ENCODE results near the gene JAK3.
A peak's percentile ranks its signal among the peaks of the same experiment; 100 is the strongest.

JAK3 gene

DNA sequence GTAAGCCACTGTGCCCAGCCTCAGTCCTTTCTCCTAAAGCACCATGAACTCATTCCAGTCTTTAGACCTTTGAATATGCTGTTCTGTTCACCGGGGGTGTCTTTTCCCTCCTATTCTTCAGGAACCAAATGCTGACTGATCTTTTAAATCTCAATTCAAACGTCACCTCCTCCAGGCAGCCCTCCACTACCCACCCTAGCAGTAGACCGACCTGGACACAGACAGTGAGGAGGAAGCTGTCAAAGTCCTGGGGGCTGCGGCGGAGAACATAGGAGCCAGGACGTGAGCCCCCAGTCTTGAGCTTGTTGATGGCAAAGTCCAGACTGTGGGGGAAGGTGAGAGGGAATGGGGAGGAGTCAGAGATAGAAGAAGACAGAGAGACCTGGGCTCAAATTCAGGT, 7.8 kb downstream of the JAK3 start:
- DNase-seq (ENCODE audit: low read depth in 2 of 2) = no peak

DNA sequence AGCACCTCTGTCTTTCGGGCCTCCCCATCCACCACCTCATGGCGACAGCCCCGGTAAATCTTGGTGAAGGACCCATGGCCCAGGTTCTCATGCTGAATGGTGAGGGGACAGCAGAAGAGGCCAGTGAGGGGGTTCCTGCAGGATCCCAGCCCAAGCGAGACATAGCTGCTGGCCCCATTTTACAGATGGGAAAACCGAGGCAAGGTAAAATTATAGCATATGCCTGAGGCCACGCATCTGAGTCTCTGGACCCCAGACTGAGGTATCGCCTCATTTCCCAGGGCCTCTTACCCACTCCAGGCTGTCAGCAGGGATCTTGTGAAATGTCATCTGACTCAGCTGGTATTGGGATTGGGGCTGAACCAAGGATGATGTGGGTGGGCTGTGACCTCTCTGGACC, 9.8 kb downstream of the JAK3 start:
- no peak for DNase-seq (ENCODE audit: low read depth in 2 of 2)

DNA sequence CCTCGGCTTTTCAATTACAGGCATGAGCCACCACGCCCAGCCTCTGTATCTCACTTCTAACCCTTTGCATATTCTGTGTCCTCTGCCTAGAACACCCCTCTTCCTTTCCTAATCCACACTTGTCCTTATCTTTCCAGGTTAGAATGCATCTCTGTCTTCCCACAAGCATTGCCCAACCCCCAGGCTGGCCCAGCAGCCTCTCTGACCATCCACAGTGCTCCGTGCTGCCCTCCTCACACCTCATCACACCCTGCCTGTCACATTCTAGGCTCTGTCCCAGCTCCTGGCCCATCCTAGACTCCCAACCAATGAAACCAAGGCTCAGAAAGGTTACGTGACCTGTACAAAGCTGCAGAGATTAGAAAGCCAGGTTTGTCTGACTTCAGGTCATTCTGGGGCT, 11.3 kb downstream of the JAK3 start:
- DNase-seq (ENCODE audit: low read depth in 2 of 2) = no peak

DNA sequence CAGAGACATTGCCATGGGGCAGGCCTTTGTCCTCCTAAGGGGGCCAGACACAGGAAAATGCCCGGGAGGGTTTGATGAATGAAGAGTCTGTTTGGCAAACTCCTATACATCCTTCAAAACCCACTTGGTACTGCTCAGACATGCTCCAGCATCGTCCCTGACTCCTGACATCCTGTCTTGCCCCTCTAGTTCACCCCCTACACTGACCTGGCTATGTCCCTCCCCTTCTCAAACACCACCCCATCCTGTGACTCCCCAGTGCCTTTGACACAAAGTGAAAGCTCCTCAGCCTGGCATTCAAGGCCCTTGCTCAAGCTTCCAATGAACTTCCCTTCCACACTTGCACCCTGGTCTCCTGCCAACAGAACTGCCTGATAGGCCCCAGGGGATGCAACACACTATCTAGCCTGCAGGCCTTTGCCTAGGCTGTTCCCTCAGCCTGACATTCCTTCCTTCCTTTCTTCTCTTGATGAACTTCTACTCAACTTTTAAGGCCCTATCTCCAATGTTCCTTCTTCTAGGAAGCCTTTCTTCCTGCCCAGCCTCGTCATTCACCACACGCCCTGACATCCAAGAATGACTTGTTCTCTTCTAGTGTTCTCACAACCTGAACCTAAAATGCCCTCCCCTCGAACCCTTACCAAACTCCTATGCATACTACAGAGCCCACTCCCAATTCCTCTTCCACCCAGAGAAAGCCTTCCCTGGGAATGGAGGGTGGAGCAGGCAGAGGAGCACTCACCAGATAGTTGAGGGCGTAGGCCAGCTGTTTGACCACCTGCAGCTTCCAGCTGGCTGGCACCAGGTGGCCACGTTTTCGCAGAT, 12.4 kb downstream of the JAK3 start:
- no peak for DNase-seq (ENCODE audit: low read depth in 2 of 2)

DNA sequence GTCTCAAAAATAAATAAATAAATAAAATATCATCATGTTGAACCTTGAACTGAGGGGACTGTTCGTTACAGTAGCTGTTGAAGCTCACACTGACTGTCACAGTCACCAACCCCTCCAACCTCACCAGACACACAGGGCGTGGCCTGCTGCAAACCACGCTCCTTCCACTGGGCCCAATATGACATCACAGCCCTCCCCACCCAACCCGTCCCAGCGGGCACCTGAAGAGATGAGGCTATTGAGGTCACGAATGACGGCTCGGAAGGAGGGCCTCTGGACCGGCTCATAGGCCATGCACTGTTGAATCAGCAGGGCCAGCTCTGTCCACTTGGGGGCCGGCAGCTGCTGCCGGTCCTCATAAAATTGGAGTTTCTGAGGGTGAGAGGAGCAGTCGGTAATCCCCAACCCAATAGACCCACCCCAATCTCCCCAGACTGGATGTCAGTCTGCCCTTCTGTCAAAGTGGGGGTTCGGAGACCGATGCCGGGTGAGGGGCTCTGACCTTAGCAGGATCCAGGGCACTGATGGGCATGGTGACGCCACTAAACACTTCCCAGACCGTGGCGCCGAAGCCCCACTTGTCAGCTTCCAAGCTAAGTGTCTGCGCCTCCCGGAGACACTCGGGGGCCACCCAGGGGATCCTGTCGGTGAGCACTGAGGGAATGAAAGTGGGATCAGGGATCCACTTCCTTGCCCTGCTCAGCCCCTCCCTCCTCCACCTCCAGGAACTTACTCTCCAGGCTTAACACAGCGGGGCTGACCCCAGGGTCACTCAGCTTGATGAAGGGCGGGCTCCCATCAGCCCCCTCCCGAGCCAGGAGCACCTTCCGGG, 13.2 kb downstream of the JAK3 start:
- no peak for DNase-seq (ENCODE audit: low read depth in 2 of 2)

DNA sequence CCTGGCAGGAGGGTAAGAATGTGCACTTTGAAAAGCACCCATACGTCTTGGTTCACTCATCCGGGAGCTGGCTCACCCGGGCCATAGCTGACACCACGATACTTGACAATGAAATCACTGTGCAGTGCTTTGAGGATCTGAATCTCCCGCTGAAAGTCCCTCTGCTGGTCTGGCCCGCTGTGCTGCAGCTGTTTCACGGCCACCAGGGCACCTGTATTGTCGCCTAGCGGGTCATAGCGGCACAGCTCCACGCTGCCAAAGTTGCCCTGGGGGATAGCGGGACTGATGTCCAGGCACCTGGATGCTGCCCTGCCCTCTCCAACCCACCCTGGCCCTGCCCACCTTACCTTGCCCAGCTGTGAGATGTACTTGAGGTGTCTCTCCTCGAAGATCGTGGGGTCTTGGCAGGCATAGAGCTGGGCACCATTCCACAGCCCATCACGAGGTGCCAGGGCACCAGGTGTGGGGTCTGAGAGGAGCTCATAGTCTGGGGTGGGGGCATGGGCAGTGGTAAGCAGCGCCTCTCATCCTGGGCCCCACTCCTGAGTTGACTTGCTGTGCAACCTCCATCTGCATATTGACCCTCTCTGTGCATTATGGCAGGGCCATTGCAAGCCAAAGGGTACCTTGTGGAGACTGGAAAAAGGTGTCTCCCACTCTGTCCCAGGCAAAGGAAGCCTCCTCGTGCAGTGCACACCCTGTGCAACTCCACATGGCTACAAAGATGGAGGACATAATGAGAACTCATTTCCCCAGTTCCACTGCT, 15.2 kb downstream of the JAK3 start:
- no peak for DNase-seq (ENCODE audit: low read depth in 2 of 2)

DNA sequence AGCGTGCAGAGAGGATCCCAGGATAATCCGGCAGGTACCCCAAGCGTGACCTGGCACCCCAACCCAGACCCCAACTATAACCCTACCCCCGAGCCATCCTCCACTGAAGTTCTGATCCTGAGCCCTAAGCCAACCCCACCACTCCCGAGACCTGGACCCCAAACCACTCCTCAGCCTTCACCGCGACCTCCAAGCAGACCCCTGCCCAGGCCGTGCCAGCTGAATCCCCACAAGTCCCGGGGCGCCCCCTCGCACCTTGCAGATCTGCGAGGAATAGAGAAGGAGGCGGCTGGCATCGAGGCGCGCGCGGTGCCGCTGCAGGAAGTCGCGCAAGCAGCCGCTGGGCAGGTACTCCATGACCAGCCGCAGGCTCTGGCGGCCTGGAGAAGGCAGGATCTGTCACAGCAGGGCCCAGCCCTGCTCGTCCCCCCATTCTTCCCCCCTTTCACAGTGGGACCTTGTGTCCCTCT, 16.3 kb downstream of the JAK3 start:
- no peak for DNase-seq (ENCODE audit: low read depth in 2 of 2)

DNA sequence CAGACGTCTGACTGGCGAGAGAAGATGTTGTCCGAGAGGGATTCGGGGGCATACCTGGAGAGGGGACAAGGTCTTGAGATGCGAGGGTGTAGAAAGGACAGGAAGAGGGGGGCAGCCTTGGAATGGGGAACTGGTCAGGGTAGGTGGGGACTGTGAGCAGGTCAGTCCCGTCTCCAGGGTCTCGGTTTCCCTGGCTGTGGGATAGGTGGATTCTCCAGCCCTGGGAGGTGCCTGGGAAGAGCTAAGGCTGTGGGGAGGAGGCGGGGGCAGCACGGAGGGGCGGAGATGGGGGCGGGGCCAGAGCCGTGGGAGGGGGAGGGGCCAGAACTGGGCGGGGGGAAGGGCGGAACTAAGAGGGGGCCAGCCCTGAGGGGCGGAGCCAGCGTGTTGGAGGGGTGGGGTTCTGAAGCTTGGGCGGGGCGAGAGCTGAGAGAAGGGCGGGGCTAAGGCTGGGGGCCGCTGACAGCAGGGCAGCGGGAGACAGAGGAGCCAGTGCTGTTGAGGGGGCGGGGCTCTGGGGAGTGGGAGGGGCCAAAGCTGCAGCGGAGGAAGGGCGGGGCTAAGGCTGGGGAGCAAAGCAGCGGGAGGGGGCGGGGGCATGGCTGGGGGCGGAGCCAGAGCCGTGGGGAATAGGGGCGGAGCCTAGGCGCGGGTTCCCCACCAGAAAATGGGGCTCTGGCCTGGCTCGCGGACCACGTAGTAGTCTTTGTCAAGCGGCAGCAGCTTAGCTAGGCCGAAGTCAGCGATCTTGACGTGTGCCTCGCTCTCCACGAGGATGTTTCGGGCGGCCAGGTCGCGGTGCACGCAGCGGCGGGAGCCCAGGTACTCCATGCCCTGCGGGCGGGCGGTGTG, 17.0 kb downstream of the JAK3 start:
- DNase-seq (ENCODE audit: low read depth in 2 of 2) = peak in 1 of 2 donors; percentile 34

DNA sequence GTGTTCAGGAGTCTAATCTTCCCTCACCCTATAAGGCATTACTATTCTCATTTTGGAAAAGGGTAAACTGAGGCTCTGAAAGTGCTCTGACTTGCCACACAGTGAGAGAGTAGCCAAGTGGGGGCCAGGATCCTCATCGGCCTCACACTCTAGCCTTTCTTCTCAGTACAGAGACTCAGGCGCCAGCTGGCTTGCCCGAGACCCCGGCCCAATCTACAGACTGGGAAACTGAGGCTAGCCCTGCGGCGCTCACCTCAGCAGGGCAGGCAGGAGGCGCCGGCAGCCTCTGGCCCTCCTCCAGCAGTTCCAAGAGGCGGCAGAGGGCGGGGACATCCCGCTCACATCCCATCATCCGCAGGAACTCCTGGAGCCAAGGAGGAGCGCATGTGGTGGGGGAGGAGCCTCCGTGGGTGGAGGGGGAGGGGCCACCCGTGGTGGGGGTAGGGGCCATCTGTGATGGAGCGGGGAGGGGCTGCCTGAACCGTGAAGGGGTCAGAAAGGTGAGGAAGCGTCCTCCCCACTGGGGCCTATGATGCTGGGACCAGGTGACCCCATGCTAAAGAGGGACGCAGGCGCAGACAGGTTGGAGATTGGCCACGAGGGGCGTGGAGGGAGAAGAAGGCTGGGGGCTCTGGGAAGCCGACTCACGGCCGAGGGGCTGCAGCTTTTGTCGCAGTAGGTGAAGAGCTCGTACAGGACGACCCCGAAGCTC, 17.8 kb downstream of the JAK3 start:
- no peak for DNase-seq (ENCODE audit: low read depth in 2 of 2)

DNA sequence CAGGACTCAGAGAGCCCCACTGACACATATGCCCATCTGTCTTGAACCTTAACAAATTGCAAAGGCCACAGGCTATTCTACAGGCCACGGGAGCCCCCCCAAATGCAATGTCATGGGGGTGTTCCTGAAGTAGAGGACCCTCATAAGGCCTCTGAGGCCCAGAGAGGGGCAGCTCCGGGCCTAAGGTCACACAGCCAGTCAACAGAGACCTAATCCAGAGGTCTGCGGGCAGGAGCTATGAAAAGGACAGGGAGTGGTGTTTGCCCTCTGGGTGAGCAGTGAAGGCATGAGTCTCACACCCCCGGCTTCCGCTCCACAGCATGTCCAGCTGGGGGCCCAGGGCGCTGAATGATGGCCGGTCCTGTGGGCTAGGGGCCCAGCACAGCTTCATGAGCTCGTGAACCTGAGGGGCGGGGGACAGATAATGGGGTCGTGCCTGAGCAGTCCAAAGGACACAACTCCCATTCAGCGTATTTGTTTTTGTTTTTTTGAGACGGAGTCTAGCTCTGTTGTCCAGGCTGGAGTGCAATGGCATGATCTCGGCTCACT, 21.2 kb downstream of the JAK3 start:
- DNase-seq (ENCODE audit: low read depth in 2 of 2) = no peak

DNA sequence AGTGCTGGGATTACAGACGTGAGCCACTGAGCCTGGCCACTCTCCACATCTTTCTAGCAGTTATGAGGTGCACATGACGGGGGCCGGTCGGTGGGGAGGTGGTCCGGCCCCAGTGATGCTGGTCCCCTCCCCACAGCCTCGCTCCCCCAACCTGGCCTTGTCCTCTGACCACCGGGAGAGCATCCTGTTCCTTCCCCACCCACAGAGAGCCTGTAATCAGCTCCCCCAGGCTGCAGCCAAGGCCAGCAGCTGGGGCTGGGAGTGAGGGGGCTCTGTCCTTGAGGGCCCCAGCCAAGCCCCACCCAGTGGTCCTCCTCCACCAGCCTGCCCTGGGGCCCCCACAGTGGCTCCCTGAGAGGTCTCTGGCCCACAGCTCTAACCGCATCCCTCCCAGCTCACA, 23.4 kb downstream of the JAK3 start:
- no peak for DNase-seq (ENCODE audit: low read depth in 2 of 2)

DNA sequence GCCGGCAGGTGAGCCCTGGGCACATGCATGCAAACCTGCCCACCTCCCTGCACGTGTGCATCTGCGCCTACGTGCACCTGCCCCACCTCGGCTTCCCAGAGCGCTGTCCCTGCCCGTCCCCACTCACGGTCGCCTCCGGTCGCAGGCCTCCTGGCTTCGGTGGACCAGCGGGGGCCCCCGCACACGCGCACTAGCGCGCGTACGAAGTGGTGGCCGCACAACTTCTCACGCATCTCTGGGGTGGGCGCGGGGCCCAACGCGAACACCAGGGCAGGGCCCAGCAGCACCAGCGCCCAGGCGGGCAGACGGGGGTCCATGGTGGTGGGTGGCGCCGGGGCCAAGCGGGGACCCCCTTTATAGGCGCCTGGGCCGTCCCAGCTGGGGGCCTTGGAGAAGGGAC, 26.6 kb downstream of the JAK3 start, which contains the start of gene INSL3:
Gene INSL3, minus strand, starts transcription at position 330 of the 400 bp plus-strand sequence. Its CDS starts 13 bp downstream, at position 317.
- no peak for DNase-seq (ENCODE audit: low read depth in 2 of 2)

DNA sequence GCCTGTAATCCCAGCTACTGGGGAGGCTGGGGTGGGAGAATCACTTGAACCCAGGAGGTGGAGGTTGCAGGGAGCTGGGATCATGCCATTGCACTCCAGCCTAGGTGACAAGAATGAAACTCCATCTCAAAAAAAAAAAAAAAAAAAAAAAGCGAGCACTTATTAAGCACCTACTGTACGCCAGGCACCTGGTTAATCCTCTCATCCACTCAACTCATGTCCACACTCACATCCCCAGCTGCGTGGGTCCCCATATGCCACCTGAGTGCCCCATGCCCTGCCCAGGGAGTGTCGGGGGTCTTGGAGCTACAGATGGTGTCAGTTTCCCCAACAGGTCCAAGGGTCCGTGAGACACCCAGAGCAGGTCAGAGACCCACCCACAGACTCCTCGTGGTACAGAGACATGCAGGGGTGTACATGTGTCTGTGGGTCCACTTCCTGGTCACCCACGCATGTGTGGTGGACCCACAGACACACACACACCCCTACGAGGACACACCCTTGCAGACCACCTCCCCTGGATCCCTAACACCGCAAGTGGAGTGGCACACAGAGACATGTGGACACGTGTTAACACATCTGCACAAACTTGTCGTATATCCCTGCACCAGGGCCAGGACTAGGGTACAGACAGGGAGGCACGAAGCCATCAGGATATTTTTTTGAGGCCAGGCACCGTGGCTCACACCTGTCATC, 30.0 kb downstream of the JAK3 start:
- no peak for DNase-seq (ENCODE audit: low read depth in 2 of 2)

DNA sequence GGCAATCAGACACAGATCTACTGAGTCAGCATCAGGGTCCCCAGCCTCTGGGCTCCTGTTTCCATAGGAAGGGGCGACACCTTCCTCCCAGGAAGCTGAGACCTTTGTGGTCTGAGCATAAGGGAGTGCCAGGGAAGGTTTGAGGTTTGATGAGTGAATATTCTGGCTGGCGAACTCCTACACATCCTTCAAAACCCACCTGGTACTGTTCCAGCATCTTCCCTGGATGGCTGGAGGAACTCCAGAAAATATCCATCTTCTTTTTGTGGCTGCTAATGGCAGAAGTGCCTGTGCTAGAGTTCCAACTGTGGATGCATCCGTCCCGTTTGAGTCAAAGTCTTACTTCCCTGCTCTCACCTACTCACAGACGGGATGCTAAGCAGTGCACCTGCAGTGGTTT, 35.7 kb downstream of the JAK3 start:
- no peak for DNase-seq (ENCODE audit: low read depth in 2 of 2)

DNA sequence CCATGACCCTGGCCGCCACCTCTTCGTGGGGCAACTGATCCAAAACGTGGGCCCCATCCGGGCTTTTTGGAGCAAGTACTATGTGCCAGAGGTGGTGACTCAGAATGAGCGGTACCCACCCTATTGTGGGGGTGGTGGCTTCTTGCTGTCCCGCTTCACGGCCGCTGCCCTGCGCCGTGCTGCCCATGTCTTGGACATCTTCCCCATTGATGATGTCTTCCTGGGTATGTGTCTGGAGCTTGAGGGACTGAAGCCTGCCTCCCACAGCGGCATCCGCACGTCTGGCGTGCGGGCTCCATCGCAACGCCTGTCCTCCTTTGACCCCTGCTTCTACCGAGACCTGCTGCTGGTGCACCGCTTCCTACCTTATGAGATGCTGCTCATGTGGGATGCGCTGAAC, 36.1 kb downstream of the JAK3 start:
- DNase-seq (ENCODE audit: low read depth in 2 of 2) = no peak

DNA sequence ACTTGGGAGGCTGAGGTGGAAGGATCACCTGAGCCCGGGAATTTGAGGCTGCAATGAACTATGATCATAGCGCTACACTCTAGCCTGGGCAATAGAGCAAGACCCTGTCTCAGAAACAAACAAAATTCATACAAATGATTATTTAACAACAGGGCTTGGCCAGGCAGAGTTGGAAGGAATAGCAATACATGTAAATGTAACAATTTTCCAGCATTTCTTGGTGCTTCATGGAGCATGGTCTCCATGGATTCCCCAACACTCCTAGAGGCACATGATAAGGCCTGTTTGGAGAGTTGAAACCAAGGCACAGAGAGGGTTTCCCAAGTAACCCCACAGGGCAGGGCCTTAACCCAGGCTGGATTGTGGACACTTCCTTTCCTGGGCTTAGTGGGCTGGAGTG, 36.7 kb downstream of the JAK3 start:
- no peak for DNase-seq (ENCODE audit: low read depth in 2 of 2)

DNA sequence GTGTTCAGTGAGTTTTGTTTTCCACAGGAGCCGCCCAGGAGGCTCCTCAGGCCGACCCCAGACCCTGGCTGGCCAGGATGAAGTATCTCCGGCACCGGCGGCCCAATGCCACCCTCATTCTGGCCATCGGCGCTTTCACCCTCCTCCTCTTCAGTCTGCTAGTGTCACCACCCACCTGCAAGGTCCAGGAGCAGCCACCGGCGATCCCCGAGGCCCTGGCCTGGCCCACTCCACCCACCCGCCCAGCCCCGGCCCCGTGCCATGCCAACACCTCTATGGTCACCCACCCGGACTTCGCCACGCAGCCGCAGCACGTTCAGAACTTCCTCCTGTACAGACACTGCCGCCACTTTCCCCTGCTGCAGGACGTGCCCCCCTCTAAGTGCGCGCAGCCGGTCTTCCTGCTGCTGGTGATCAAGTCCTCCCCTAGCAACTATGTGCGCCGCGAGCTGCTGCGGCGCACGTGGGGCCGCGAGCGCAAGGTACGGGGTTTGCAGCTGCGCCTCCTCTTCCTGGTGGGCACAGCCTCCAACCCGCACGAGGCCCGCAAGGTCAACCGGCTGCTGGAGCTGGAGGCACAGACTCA, 40.0 kb downstream of the JAK3 start:
- DNase-seq (ENCODE audit: low read depth in 2 of 2) = no peak

DNA sequence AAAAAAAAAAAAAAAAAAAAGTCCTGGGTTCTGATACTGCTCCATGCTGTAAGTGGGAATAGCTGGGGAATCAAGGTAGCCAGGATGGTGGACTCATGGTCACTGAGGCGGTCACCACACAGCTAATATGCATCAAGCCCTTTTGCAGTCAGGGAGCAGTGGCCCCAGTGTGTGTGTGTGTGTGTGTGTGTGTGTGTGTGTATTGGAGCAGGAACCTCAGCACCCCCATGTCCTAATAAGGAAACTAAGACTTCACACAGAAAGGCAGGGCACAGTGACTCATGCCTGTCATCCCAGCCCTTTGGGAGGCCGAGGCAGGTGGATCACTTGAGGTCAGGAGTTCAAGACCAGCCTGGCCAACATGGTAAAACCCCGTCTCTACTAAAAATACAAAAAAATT, 40.8 kb downstream of the JAK3 start:
- DNase-seq (ENCODE audit: low read depth in 2 of 2) = no peak

DNA sequence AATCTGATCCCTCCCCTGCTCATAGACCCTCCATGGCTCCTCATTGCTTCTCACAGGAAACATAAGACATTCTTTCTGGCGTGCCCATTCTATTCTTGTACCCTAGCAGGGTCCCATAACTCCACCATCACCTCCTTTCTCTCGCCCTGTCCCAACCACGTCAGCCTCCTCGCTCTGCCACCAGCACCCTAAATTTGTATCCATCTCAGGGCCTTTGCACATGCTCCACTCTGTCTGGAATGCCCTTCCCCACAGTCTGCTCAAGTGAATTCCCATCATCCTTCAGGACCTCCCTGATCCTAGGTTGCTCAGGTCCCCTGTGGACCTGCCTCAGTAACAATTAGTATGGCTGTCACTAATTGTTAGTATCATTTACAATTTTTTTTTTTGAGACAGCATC, 42.4 kb downstream of the JAK3 start:
- DNase-seq (ENCODE audit: low read depth in 2 of 2) = no peak

All from stimulated activated CD4-positive, alpha-beta T cell treated with anti-CD3 and anti-CD28 coated beads, Interleukin-1b, Interleukin-23, amount 100 ng/mL, for 4 hours (primary cell).